Adipose tissue (tissue), 3 donors: Measurements from ENCODE around the gene VLDLR. TPM values are rescaled to one million over a fixed set of nuclear protein-coding genes. Genes with fewer than 3 reads are reported as not detected.
A peak's percentile ranks its signal among the peaks of the same experiment; 100 is the strongest.

Source experiments
- H3K27ac ChIP-seq: one replicate; pipeline ENCODE4 v1.5.1; 2013; ENCODE audit warnings: low read depth, low read length
- WGBS, 3 donors: extraction: QIAGEN DNeasy Blood & Tissue Kit; methylation state at CpG; one replicate each; pipeline ENCODE4 v1.1.7; 2013; 5-methylcytosine and 5-hydroxymethylcytosine counted together
- polyA plus RNA-seq, 3 donors: library from polyadenylated mRNA; stranded (reverse); fragments of 200-250 nt; gene quantifications; one replicate each; pipeline ENCODE4 v1.2.3, GENCODE V29; 2013
- donor health status: healthy with polysubstance abuse.
- donor health status: Bipolar disorder and iron deficiency.
- donor health status: healthy.

The VLDLR gene
- polyA plus RNA-seq, 3 donors: 7.1 to 14.6 (median 13.2) TPM

- 93 to 97% (median 95%) methylated on average over 4 of the region's 4 CpGs for WGBS, 3 donors
- no peak overlapping the region for H3K27ac ChIP-seq
Measured at GRCh38 chr9:2616692-2617377, 4.8 kb upstream of the VLDLR start.

- H3K27ac ChIP-seq: no peak overlapping the region
- 89 to 93% (median 89%) methylated on average over 1 of the region's 1 CpG for WGBS, 3 donors
Measured at GRCh38 chr9:2618289-2618688, 3.3 kb upstream of the VLDLR start.

GRCh38 chr9:2620919-2621721 lies 467 bp upstream of the VLDLR start:
- H3K27ac ChIP-seq: no peak overlapping the region
- 4 to 6% (median 5%) methylated on average over 40 to 66 of the region's 66 CpGs for WGBS, 3 donors

GRCh38 chr9:2622461-2623287 lies 1.1 kb downstream of the VLDLR start:
- WGBS, 3 donors: 1% methylated on average over 76 to 82 of the region's 82 CpGs
- no peak overlapping the region for H3K27ac ChIP-seq

- 5 to 14% (median 14%) methylated on average over 34 of the region's 34 CpGs for WGBS, 3 donors
- H3K27ac ChIP-seq: peak overlapping the region; percentile 19
Measured at GRCh38 chr9:2623288-2624050, 1.9 kb downstream of the VLDLR start.

GRCh38 chr9:2624051-2624682 lies 2.6 kb downstream of the VLDLR start:
- no peak overlapping the region for H3K27ac ChIP-seq
- WGBS, 3 donors: 59 to 91% (median 85%) methylated on average over 1 of the region's 1 CpG

GRCh38 chr9:2625427-2625826 lies 3.8 kb downstream of the VLDLR start:
- WGBS, 3 donors: 80 to 94% (median 89%) methylated on average over 4 of the region's 4 CpGs
- H3K27ac ChIP-seq: no peak overlapping the region

GRCh38 chr9:2628919-2629318 lies 7.3 kb downstream of the VLDLR start:
- no peak overlapping the region for H3K27ac ChIP-seq

GRCh38 chr9:2630158-2630557 lies 8.6 kb downstream of the VLDLR start:
- no peak overlapping the region for H3K27ac ChIP-seq
- WGBS, 3 donors: 55 to 90% (median 87%) methylated on average over 2 of the region's 2 CpGs

More at GRCh38 chr9:2628919-2629318, 7.3 kb downstream of the VLDLR start:
- WGBS, 3 donors: 84 to 96% (median 93%) methylated on average over 5 of the region's 5 CpGs

- WGBS, 3 donors: 83 to 95% (median 93%) methylated on average over 1 of the region's 1 CpG
- H3K27ac ChIP-seq: no peak overlapping the region
Measured at GRCh38 chr9:2631263-2631662, 9.7 kb downstream of the VLDLR start.

GRCh38 chr9:2634153-2634552 lies 12.6 kb downstream of the VLDLR start:
- H3K27ac ChIP-seq: no peak overlapping the region
- 41 to 65% (median 62%) methylated on average over 8 of the region's 8 CpGs for WGBS, 3 donors

- H3K27ac ChIP-seq: no peak overlapping the region
- 86 to 92% (median 88%) methylated on average over 3 of the region's 3 CpGs for WGBS, 3 donors
Measured at GRCh38 chr9:2634818-2635217, 13.2 kb downstream of the VLDLR start.

- WGBS, 3 donors: 92 to 97% (median 95%) methylated on average over 2 of the region's 2 CpGs
- H3K27ac ChIP-seq: no peak overlapping the region
Measured at GRCh38 chr9:2635922-2636321, 14.3 kb downstream of the VLDLR start.

GRCh38 chr9:2637390-2637789 lies 15.8 kb downstream of the VLDLR start:
- no peak overlapping the region for H3K27ac ChIP-seq
- WGBS, 3 donors: 94 to 96% (median 96%) methylated on average over 10 of the region's 10 CpGs

- 65 to 76% (median 69%) methylated on average over 3 of the region's 3 CpGs for WGBS, 3 donors
- H3K27ac ChIP-seq: no peak overlapping the region
Measured at GRCh38 chr9:2638871-2639673, 17.5 kb downstream of the VLDLR start.

- WGBS, 3 donors: 72 to 84% (median 82%) methylated on average over 7 of the region's 7 CpGs
- no peak overlapping the region for H3K27ac ChIP-seq
Measured at GRCh38 chr9:2639786-2640185, 18.2 kb downstream of the VLDLR start.

GRCh38 chr9:2640570-2640969 lies 19.0 kb downstream of the VLDLR start:
- 56 to 86% (median 84%) methylated on average over 1 of the region's 1 CpG for WGBS, 3 donors
- H3K27ac ChIP-seq: no peak overlapping the region
